ENCODE data around the gene CIB4.

GRCh38 chr2:26577442-26578112, 63.6 kb downstream of the CIB4 start:
- TF ChIP-seq GATA1 (IDR thresholded peaks at IDR 0.05; ENCODE audit: low read depth, low read length) (no peak), POLR2A (IDR thresholded peaks at IDR 0.05; ENCODE audit: low read length) (no peak)
